Activated CD4-positive, alpha-beta T cell treated with anti-CD3 and anti-CD28 coated beads for 4 hours (primary cell): Measurements from ENCODE around the gene METTL16.
"Not testable (repeated sequence)": the region's sequence is repeated elsewhere in the genome, so short reads cannot be mapped to it uniquely, and the experiment has no call there.

Source experiments
- DNase-seq, 2 donors: peaks; one replicate each; pipeline ENCODE4 v3.0.0-alpha.2; 2020

METTL16 gene, protein sequence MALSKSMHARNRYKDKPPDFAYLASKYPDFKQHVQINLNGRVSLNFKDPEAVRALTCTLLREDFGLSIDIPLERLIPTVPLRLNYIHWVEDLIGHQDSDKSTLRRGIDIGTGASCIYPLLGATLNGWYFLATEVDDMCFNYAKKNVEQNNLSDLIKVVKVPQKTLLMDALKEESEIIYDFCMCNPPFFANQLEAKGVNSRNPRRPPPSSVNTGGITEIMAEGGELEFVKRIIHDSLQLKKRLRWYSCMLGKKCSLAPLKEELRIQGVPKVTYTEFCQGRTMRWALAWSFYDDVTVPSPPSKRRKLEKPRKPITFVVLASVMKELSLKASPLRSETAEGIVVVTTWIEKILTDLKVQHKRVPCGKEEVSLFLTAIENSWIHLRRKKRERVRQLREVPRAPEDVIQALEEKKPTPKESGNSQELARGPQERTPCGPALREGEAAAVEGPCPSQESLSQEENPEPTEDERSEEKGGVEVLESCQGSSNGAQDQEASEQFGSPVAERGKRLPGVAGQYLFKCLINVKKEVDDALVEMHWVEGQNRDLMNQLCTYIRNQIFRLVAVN

DNA sequence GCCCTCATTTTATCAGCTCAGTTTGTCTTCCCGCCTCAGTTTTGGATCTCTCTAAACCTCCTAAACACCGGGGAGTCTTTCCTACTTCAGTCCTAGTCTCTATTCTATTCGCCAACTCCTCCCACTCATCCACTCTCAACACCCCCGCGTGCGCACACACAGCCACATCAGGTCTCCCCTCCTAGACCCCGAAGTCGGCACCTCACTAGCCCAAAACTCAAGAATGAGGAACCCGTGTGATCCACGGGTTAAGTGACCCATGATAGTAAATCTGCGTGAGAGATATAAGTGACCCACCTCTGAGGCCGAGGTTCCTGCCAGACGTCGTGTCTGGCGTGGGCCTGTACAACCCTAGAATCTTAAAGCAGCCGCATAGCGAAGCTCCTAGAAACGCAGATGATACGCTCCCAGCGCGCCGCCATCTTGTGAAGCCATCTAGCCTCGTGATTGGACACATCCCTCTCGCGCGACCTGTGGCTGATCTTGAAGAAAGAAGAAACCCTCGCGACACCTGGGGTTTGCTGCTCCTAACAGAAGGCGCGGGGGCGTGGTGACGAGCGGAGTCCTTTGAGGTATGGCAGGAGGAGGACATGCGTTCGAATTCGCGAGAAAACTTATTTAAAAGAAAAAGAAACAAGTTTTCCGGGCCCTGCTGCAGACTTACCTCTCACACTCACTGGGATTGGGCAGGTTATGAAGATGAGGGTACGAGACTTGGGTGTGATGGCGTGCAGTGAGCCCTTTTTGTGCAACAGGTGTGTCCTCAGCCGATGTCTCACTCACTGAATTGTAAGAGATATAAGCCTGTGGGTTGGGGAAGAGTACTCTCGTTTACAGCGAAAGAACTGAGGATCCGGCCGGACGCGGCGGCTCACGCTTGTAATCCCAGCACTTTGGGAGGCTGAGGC, at the start of gene METTL16:
Gene METTL16, minus strand, starts transcription at position 427 of the 908 bp plus-strand sequence. CDS start 9,557 bp downstream, outside the sequence.
- DNase-seq, result peak; percentile 99

DNA sequence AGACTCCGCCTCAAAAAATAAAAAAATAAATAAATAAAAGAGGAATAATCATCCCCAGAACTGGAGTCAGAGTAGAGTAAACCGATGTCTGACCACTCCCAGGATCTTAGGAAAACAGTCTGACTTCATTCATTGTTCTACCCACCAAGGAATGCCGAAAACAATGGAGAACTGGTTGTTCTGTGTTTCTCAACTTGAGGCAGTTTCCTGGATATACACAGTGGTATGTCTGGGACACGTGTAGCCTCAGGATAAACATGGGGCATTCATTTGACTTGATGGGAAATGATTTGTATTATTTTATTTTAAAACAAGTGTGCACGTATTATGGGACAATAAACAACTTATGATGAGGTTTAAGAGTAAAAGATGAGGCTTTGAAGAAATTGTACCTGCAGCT, 49.0 kb upstream of the METTL16 start:
- DNase-seq, result no peak

DNA sequence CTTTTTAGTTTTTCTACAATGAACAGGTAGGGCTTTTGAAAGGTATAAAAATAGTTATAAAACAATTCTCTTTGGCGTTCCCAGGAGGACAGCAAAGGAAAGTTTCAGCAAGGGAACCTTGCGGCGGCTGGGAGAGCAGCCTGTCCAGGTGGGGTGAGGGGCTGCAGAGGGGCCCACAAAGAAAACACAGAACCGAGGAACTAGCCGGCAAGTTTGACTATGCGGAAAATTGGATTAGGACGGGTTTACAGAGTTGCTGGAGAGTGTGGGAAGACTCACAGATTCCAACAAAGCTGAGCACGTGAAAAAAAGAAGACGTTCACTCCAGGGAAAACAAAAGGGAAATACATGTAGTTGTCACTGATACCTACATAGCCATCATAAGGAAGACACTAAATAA, 40.2 kb upstream of the METTL16 start:
- DNase-seq, result no peak

DNA sequence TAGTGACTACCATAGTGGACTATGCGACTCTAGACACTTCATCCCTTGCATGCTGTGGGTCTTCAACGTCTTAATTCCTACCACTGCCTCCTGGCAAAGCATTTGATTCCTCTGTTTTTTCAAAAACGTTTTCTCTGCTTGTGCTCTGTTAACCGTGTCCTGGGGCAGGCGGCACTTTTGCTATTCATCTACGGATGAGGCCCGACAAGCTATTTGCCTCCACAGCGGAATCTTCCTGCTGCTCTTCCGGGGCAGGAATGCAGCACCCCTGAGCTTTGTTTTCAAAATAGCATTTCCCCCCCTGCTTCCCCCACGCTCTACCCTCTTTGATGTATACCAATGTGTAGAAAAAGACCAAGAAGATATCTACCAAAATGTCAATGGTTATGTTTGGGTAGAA, 39.8 kb upstream of the METTL16 start:
- DNase-seq, result no peak

DNA sequence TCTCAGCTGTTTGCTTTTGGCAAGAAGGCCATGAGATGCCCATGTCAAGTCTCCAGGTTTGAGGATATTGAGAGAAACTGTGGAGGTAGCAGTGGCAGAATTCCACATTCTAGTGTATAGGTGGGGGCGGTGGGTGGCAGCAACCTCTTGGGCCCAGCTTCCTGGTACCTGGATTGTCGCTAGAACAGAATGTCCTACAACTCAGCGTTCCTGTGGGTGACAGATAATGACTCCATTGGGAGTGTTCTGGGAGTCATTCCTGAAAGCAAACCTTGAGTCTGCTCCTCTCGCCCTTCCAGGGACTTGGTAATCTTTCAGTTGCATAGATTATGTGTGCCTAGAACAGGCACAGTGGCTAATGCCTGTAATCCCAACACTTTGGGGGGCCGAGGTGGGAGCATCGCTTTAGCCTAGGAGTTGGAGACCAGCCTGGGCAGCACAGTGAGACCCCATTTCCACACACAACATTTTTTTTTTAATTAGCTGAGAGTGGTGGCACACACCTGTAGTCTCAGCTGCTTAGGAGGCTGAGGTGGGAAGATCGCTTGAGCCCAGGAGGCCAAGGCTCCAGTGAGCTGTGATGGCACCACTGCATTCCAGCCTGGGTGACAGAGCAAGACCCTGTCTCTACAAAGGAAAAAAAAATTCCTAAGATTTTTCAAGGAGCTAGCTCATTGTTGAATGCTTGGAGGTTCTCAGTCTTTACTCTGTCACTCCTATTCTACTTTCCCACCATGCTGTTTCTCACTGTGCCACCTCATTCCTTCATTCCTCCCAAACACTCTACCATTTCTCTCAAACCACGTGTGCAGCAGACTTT, 37.9 kb upstream of the METTL16 start:
- DNase-seq, result no peak

DNA sequence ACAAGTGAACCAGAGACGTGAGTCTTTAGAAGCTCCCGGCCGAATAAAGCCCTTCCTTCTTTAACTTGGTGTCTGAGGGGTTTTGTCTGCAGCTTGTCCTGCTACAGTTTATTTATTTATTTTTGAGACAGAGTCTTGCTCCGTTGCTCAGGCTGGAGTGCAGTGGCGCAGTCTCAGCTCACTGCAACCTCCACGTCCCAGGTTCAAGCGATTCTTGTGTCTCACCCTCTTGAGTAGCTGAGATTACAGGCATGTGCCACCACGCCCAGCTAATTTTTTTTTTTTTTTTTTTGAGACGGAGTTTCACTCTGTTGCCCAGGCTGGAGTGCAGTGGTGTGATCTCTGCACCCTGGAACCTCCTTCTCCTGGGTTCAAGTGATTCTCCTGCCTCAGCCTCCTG, 36.3 kb upstream of the METTL16 start:
- DNase-seq, result not testable (repeated sequence)

DNA sequence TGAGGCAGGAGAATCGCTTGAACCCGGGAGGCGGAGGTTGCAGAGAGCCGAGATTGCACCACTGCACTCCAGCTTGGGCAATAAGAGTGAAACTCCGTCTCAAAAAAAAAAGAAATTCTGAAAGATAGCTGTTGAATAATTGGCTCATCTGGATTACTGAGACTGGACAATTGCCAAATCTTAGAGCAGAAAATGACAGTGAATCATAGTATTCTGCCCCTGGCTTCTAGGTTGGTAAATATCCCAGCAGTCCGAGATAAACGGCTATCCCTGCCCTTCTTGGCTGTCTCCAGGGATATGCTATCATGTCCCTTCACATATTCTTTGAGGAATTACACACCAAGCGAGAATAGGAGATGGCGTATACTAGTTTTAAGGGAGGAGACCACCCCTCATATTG, 35.5 kb upstream of the METTL16 start:
- DNase-seq, result no peak

DNA sequence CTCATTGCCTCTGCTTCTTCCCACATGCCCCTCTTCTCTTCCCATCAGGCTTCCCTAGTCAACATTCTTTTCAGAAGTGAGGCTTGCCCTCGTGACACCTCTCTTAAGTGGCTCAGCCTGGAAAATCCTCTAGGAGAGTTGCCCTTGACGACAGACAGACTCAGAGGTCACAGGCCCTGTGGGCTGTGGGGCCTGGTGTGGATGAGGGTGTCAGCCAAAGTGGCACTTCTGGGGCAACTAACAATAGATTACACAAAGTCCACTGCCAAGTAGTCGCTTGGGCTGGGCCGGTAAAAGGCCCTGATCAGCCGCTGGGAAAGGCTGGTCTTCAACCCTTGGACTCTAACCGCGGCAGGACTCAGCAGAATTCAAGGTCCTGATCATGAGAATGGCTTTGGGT, 33.7 kb upstream of the METTL16 start:
- no peak for DNase-seq

DNA sequence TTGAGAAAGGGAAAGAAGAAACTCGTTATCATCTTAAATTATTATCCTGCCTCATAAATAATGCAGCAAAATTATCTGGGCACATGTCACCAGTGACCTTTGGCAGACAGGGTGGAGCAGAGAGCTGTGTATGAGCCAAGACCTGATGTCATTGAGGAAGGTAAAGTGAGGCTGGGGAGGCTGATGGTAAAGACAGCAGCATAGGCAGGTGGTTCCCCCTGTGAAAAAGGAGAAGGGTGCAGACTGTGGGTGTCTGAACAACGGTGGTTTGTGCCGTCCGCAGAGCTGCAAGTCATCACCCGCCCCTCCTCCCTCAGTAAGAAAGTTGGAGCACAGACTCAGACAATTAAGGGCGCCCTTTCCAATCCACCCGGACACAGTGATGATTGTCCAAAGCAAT, 30.8 kb upstream of the METTL16 start:
- DNase-seq, result no peak

DNA sequence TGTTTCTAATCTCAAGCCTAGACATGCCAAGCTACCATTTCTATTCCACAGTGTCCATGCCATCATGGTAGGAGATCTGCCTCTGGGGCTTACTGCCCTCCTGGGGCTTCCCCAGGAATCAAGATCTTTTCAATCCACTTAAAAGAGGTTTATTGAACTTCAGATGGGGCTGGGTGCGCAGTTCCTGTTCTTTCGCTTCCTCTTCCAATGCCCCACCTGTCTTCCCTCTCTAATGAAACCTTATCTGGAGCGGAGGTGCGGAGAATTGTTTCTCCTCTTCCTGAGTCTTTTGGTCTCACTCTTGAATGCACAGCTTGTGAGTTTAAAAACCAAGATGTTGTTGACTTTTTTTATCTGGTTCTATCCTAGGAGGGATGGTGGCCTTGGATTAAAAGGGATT, 30.4 kb upstream of the METTL16 start:
- DNase-seq, result no peak

DNA sequence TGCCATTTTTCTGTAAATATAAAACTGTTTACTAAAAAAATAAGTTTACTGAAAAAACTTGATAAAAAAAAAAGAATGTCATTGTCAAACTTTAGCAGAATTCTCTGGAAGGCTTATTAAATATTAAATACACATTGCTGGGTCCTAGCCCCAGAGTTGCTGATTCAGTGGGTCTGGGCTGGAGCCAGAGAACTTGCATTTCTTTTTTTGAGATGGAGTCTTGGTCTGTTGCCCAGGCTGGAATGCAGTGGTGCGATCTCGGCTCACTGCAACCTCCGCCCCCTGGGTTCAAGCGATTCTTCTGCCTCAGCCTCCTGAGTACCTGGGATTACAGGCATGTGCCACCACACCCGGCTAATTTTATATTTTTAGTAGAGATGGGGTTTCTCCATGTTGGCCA, 25.9 kb upstream of the METTL16 start:
- not testable (repeated sequence) for DNase-seq

DNA sequence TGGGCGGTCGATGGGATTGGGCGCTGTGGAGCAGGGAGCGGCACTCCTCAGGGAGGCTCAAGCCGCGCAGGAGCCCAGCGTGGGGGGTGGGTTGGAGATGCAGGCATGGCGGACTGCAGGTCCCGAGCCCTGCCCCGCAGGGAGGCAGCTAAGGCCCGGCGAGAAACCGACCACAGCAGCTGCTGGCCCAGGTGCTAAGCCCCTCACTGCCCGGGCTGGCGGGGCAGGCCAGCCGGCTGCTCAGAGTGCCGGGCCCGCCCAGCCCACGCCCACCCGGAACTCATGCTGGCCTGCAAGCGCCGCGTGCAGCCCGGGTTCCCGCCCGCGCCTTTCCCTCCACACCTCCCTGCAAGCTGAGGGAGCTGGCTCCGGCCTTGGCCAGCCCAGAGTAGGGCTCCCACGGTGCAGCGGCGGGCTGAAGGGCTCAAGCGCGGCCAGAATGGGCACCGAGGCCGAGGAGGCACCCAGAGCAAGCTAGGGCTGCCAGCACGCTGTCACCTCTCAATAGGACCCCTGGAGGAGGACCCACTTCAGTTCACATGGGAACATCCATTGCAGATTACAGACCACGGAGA, 20.5 kb upstream of the METTL16 start:
- DNase-seq, result no peak

DNA sequence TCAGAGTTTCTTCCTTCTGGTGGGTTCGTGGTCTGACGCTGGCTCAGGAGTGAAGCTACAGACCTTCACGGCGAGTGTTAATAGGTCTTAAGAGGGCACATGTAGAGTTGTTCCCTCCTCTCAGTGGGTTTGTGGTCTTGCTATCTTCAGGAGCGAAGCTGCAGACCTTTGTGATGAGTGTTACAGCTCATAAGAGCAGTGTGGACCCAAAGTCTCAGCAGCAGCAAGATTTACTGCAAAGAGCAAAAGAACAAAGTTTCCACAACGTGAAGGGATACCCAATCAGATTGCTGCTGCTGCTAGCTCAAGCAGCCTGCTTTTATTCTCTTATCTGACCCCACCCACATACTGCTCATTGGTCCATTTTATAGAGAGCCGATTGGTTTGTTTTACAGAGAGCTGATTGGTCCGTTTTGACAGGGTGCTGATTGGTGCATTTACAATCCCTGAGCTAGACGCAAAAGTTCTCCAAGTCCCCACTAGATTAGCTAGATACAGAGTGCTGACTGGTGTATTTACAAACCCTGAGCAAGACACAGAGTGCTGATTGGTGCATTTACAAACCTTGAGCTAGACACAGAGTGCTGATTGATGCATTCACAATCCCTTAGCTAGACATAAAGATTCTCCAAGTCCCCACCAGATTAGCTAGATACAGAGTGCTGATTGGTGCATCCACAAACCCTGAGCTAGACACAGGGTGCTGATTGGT, 19.7 kb upstream of the METTL16 start:
- not testable (repeated sequence) for DNase-seq

DNA sequence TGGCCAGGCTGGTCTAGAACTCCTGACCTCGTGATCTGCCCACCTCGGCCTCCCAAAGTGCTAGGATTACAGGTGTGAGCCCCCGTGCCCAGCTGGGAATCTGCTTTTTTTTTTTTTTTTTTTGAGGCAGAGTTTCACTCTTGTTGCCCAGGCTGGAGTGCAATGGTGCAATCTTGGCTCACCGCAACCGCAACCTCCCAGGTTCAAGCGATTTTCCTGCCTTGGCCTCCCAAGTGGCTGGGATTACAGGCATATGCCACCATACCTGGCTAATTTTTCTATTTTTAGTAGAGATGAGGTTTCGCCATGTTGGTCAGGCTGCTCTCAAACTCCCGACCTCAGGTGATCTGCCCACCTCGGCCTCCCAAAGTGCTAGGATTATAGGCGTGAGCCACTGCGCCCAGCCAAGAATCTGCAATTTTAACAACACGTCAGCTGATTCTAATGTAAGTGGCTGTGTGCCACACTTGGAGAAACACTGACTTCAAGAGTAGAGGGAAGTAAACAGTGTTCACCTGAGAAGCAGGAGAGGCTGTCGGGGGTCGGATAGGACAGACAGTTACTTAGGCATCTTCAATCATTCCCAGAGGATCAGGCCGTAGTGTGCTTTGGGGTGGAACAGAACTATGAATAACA, 10.2 kb upstream of the METTL16 start:
- DNase-seq, result not testable (repeated sequence)

DNA sequence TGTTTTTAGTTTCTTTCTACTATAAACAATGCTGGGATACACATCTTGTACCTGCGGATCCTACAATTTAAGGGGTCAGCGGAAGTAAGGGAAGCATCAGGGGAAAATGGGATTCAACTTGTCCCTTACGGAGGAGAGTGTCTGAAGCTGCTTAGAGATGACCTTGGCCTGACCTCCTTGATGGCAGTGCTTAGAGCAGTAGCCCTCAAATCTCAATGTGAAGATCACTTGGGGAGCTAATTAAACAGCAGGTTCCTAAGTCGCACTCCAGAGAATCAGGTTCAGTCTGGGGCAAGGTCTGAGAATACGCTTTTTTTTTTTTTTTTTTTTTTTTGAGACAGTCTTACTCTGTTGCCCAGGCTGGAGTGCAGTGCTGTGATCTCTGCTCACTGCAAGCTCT, 9.6 kb upstream of the METTL16 start:
- no peak for DNase-seq

DNA sequence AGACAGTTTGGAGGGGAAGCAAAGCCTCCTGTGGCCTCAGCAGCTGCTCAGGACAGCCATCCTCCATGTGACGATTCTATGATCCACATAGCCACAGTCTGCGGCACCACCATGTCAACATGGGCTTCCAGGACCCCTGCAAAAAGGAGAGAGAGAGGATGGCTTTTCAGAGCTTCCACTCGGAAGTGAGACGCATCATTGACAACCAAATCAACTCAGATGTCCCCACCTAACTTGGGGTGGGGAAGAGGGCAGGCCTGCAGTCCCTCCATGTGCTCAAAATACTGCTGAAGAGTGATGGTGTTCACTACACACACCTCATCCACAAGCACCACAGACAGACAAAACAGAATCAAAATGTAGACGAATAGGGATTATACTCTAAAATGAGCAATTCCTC, 5.9 kb upstream of the METTL16 start:
- no peak for DNase-seq

DNA sequence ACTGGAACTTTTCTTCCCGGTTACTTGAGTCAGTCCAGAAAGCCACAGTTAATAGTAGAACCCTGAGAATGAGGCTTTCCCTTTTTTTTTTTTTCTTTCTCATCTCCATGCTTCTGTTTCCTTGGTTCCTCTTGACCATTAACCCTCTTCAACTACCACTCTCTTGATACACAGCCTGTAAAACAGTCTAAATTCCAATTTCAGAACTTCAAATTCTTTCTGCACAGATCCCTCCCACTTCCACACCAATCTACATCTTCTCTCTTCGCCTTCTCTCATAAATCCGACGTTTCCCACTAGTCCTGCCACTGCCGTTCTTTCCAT, 588 bp downstream of the METTL16 start:
- DNase-seq, result no peak

DNA sequence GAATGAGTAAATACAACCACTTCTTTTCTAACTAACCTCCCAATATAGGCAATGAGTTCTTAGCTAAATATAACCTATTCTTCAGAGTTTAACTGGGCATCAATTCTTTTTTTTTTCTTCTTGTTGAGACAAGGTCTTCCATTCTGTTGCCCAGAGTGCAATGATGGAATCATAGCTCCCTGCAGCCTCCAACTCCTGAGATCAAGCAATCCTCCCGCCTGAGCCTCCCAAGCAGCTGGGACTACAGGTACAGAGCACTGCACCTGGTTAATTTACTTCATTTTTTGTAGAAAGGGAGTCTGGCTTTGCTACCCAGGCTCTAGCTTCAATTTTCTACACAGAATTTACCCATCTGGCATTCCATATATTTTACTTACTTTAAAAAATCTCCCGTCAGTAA, 1.1 kb downstream of the METTL16 start:
- no peak for DNase-seq

DNA sequence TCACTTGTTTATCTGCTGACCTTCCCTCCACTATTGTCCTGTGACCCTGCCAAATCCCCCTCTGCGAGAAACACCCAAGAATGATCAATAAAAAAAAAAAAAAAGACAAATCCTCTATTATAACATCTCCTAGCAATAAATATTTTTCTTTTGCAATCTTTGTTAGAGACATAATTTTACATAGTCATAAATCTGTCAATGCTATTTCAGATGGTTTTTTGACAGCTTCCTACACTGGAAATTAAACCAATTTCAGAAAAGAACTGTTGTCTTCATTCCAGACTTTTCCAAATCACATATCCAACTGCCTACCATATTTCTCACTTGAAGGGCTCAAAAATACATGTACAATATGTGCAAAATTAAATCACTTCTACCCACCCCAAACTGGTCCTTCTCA, 3.7 kb downstream of the METTL16 start:
- DNase-seq, result no peak

DNA sequence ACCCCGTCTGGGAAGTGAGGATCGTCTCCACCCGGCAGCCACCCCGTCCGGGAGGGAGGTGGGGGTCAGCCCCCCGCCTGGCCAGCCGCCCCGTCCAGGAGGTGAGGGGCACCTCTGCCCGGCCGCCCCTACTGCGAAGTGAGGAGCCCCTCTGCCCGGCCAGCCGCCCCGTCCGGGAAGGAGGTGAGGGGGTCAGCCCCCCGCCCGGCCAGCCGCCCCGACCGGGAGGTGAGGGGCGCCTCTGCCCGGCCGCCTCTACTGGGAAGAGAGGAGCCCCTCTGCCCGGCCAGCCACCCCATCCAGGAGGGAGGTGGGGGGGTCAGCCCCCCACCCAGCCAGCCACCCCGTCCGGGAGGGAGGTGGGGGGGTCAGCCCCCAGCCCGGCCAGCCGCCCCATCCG, 4.7 kb downstream of the METTL16 start:
- not testable (repeated sequence) for DNase-seq

DNA sequence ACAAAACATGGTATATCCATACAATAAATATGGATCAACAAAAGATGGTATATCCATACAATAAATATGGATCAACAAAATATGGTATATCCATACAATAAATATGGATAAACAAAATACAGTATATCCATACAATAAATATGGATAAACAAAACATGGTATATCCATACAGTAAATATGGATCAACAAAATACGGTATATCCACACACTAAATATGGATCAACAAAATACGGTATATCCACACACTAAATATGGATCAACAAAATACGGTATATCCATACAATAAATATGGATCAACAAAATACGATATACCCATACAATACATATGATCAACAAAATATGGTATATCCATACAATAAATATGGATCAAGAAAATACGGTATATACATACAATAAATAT, 8.1 kb downstream of the METTL16 start:
- no peak for DNase-seq
